ENCODE data around the gene SDK2.

SDK2 gene

DNA sequence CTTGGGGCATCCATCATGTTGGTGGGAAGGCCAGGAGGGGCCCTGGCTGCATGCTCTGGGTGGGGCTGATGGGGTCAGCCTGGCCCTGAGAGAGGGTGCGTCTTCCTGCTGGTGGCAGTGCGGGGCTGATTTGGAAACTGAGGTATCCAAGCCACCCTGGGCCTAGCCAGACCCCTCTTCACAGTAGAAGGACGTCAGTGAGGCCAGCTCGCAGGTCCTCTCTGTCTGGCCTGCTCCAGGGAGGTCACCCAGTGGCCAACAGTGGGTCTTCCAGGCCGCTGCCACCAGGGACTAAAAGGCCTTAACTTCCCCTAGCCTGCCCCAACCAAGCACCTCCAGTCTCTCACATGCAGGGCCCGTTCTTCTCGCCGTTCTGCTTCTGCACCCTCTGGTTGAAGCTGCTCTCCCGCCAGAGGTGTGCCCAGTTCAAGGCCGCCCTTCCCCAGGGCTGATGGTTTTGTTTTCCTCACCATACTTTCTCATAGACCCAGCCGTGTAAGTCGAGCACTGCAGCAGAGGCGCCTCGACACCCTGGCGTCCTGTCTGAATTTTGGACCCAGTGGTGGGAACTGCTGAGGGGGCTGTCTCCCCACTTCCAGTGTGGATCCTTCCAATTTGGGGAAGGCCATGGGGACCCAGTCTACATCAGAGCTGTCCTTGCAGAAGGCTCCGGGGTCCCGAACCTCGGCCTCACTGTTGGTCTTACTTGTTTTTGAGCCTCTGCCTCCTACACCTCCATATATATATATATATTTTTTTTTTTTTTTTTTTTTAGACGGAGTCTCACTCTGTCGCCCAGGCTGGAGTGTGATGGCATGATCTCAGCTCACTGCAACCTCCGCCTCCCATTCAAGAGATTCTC, 289.6 kb downstream of the SDK2 start:
- no peak for DNase-seq

DNA sequence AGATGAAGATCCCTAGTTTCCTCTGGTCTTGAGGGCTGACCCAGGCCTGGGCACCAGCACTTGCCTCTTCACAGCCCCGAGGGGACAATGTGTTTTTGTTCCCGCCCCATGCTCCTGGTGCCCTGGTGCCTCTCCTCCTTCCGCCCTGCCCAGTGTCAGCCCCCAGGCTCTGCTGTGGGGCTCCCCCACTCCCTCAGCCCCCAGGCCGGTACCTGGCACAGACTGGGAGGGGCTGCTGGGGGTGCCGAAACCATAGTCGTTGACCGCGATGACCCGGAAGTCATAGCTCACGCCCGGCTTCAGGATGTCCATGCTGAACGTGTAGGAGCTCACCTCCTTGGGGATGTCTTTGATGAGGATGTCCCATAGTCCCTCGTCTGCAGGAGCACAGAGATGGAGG, 292.0 kb downstream of the SDK2 start:
- DNase-seq, result no peak

DNA sequence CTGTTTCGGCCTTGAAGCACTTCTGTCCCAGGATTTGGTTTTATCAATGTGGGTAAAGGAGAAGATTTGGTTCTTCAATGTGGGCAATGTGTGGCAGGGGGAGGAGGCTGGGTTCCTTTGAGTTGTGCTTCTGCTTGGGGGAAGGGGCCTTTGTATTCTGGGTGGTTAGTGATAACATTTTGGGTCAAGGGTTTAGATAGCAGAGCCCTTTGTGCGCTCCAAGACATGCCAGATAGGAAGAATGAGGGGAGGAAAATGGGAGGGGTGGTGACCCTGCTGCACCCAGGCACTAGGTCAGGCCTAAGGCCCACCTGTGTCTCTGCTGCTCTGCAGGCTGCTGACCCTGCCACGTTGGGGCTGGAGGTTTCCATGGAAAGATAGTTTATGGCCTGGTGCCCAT, 292.5 kb downstream of the SDK2 start:
- DNase-seq, result no peak

DNA sequence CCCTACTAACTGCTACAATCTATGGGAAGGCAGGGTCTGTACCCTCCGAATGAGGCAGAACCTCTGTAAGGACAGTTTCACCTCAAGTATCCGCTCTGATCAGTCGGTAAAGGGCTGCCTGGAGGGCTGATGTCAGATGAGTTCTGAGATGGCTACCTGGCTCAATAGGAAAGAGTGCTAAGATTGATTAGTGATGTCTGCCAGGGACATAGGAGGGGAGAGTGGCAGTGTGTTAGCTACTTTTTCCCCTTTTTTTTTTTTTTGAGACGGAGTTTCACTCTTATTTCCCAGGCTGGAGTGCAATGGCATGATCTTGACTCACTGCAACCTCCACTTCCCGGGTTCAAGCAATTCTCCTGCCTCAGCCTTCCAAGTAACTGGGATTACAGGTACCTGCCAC, 293.4 kb downstream of the SDK2 start:
- no peak for DNase-seq

DNA sequence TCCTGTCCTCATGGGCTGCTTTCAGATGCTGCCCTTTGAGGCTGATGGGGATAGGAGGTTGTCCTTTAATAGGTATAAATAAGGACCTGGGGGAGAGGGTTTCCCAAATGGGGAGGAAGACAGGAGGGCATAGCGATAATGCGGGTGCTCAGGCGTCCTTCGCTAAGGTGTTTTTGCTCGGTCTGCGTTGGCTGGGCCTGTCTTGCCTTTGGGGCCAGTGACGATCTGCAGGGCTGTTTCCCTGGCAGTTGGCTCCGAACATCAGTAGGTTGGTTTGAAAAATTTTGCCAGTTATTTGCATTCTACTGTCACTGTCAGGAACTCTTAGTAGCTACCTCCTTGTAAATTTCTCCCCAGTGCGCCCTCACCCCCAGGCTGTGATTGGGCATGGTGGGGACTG, 294.6 kb downstream of the SDK2 start:
- DNase-seq, result no peak

DNA sequence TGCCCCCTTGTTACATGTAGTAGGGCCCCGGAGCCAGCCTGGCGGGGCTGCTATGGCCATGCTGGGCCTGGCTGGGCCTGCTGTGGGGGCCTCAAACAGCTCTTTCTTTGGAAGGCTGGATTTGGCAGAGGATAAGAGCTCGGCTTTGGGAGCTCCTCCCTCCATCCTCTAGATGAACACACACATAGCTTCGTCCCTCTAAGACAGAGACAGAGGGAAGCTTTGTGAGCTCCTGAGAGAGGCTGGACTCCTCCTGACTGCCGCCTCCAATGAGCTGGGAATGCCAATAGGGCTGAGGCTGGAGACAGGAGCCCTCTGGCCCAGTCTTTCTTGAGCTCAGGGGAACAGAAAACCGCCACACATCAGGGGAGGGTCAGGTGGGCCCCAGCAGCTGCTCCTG, 295.1 kb downstream of the SDK2 start:
- no peak for DNase-seq

DNA sequence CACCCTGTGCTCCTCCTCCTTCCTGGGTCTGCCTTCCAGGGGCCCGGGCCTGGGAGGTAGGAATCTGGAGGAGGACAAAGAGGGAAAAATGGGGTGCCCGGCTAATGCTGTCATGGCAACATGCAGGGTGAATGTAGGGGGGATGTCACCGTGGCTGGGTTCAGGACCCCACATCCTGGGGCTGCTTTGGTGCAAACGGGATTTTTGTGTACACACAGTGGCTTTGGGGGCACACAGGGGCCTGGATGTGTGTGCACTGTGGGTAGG, 295.5 kb downstream of the SDK2 start:
- no peak for DNase-seq

DNA sequence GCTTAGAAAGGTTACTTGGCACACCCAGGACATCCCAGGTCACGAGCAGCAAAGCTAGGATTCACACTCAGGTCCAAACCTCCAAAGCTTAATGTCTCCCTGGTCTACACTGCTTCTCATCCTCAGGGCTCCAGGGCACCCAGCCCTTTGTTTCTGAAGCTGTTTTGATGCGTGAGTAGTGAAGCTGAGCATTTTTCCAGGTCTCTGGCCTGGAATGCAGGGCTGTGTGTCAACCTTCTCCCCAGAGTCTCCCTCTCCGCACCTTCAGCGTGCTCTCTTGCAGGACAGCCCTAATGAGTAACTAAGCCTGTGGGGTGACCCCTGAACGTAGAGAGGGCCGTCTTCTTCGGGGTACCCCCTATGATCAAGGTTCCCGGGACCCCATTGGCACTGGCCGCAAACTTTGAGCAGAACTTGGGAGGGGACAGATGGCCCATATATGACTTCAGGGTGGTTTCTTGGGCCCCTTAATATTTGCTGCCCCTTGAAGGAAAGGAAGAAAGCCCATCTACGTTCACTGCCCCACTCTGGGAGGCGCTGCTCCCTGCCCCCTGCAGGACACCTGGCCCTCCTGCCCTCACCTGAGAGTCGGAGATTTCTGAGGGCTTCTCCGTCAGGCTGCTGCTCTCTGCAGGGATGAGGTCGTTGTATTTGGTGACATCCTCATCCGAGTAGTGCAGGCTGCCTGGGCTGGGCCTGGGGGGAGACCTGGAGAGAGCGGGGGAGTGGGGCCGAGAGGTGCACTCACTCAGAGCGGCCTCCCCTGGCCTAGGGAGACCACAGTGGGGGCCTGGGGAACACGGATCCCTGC, 296.0 kb downstream of the SDK2 start:
- no peak for DNase-seq

DNA sequence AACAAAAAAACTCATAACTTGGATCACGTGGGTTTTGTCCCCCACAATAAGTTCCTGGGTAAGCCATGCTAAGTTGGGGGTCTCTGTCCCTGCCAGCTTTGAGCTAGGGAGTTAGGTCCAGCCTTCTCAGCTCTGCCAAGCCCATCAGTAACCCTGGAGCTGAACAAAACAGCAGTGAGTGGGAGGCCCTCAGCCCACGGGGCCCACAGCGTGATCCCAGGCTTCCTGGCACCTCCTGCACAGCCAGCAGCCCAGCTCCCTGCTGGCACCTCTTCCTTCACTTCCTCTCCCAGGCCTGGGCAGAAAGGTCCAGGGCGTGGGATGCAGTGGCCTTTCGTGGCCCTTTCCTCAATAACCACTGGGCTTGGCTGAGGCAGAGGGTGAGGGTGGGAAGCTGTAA, 296.9 kb downstream of the SDK2 start:
- DNase-seq, result peak in 1 of 2 donors; percentile 19

DNA sequence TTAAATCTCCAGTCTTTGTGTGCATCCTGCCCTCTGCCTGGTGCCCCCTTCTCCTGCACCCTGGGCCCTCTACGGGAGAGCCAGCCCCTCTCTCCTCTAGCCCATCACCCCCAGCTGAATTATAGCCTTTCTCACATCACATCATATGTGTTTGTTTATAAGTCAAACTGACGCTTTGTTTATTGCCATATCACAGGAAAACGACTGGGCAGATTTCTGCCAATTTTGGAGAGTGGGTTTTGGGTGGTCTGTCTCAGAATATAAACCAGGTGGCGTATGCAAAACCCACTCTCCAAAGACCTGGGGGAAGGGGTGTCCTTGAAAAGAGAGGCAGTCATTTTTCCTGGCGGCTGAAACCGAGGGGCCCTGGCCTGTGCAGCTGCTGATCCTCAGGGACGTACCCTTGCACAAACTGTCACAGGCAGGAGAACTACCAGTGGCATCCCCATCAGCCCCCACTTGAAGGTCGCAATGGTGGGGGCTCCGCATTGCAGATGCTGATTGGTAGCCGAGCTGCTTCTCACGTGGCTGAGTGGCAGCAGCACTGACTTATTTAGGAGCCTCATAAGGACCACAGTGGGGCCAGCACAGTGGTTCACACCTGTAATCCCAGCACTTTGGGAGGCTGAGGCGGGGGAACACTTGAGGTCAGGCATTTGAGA, 297.6 kb downstream of the SDK2 start:
- no peak for DNase-seq

DNA sequence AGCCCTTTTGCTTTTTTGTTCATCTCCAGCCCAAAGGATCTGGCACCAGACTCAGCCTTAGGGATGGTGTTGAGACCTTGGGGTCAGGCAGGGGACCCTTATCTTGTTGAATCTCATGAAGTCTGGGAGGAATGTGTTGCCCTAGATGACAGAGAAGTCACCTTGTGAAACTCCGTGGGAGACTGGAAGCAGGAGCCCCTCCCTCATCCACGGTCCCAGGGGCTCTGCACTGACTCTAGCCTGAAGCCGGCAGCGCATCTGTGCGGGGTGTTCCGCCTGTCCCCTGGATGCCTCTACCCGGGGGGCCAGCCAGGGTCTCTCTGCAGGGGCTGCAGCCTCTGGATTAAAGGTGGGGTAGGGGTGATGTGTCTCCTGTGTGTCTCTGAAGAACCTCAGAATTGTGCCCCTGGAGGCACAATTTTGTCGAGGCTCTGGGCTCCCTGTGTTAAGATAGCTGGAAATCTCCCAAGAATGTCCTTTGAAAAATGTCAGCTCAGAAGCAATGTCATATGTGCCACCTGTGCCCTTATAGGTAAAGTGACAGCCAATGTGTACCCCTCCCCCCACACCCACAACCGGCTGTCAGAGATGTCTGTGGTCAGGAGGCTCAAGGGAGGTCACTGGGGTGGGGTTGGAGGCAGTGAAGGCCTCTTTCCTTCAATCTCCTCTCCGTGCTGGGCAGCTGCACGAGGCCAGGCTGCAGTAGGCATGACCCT, 300.3 kb downstream of the SDK2 start:
- no peak for DNase-seq

DNA sequence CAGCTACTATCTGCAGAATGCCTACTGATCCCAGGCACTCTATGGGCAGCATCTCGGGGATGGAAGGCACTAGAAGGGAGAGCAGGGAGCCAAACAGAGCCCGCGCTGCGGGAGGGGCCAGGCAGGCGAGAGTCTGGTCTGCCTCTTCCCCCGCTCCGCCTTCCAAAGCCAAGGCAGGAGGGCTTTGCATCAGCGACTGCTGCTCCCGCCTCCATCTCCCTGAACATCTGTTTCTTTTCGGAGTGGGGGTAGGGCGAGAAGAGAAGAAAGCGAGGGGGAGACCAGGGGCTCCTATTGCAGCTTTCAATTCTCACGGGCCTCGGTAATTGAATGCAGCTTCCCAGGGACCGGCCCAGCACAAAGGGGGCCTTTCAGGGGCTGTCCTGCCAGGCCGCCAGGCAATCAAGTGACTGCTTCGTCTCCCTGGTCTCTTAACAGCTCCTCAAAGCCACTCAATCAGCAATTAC, 301.0 kb downstream of the SDK2 start:
- no peak for DNase-seq

DNA sequence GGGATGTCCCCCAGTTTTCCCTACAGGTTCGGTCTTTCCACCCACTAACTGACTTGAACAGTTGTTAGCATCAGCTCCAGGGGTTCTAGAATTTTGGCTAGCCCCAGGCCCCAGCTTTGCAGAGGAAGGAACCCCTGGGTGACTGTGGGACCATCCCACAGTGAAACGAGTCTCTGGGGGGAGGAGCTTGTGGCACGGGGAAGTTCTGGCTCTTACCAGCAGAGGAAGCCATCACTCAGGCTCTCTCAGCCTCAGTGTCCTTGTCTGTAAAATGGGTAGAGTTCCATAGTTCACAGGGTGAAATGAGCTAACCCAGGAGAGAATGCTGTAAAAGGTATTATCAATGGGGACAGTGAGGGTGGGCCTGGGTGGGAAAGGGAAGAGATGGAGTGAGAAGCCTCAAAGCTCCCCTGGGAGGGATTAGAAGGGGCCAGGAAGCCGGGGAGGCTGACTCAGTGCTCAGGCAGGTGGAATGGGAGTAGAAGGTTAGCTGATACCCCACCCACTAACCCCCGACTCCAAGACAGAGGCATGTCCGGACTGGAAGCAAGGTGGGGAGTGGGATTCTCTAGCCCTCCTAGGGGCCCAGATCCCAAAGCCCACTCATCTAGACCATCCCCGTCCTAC, 301.6 kb downstream of the SDK2 start:
- DNase-seq, result no peak

DNA sequence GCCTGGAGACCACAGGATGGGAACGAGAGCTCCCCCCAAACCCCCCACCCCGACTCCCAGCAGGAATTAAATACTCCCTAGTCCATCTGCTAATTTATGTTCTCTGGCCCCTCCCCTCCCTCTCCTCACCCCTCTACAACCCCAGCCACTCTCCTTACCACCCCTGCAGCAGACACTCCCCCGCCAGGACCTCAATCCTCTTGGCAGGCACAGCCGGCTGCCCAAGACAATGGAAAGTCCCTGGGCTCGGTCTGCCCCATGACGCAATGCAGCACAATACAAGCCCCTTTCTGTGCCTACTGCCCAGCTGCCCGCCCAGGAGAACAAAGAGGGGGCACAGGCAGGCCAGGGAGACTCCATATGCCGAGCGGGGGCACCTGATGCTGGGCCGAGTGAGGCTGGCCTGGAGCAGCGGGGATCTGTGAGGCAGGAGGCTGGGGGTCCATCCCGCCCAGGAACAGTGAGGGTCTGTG, 302.2 kb downstream of the SDK2 start:
- DNase-seq, result peak; percentile 27 to 52

DNA sequence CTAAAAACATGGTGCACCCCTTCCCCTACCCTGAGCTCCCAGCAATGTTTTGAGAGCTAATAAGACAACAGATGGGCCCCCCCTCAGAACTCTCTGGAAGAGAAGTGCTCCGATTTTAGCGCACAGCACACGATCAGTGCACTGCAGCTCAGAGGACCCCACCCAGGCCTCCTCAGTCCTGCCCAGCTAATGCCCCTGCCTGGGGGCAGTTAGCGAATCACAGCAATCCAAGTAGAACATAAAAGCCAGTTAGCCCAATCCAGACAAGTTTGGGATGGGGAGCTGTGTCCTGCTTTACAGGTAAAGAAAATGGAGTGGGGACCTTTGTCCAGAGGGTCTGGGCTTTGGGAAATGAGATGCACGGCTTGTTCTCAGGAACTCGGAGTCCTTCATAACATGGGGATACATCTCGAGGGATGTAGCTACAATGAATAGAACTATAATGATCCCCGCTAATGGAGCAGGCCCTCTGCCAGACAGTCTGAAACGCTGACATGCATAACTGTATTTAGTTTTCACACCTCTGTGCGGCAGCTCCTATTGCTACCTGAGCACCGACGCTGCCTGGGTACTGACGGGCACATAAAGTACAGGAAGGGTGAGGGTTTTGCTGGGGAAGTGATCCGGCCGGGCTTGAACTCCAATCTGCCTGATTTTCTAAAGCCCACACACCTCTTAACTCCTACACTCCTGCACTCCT, 302.7 kb downstream of the SDK2 start:
- DNase-seq, result no peak

DNA sequence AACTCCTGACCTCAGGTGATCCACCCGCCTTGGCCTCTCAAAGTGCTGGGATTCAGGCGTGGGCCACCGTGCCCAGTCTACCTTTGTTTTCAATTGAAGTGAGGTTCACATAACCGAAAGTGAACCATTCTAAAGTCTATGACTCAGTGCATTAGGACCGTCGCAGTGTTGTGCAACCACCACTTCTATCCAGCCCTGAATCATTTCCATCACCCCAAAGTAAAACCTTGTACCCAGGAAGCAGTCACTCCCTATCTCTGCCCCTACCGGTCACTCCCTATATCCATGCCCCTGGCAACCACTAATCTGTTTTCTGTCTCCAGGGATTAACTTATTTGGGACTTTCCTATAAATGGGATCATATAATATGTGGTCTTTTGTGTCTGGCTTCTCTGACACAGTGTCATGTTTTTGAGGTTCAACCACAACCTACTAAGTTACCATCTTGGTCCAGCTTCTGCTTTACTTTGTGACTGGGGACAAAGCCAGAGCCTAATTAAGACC, 304.1 kb downstream of the SDK2 start:
- peak; percentile 89 to 90 for DNase-seq

DNA sequence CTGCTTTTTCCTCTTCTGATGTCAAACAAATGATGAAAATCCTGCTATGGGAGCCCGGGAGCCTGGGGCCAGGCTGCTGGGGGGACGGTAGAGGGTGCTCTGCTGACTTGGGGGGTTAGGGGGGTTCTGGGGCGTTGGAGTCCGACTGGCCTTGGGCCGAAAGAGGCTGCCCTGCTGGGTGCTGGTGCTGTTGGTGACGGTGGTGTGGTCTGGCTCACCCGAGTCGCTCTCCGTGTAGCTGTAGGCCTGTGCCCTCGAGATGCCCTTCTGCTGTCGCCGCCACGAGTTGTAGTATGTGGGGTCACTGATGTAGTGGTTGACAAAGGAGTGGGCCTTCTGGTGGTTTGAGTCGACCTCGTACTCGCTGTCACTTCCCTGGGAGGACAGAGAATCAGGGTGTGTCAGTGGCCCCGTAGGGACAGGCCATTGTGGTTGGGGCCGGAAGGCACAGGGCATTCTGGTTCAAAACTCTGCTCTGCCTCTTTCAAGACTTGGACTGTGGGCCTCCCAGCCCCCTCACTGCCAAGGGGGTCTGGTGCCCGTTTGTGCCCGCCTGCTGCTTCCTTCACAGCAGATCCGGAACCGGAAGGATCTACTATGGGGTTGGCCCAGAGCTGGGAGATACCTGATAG, 305.6 kb downstream of the SDK2 start:
- no peak for DNase-seq

DNA sequence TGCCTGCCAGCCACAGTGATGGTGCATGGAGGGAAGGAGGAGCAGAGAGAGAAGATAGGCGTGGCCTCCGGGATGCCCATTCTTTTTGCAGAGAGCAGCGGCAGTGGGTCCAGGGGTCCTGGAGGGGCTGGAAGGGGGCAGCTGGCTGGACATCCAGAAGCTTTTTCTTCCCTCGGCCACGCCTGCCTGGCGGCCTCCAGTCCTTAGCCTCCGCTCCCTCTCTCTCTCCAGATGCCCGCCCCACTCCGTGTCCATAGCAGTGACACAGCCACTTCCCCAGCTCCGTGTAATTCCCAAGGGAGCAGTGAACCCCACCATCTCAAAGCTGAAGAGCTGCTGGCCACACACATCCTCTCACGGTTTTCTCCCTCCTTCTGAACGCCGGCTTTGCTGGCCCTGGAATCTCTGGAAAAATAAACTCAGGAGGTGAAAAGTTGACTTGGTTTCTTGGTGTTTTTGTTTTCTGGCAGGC, 306.2 kb downstream of the SDK2 start:
- no peak for DNase-seq

DNA sequence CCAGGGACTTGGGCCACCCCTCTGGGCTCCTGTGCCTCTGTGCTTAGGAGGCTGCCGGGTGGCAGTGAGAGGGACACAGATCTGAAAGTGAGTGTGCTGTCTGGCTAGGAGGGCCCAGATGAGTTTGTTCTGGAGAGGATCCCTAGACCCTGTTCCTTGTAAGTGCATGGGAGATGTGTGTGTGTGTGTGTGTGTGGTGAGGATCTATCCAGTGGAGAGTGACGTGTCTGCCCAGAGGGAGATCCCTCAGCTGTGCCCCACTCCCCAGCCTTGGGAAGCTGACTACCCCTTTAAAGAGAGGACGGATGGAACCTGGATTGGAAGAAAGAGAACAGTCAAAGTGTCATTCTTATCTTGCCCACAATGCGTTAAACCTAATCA, 306.9 kb downstream of the SDK2 start:
- no peak for DNase-seq

DNA sequence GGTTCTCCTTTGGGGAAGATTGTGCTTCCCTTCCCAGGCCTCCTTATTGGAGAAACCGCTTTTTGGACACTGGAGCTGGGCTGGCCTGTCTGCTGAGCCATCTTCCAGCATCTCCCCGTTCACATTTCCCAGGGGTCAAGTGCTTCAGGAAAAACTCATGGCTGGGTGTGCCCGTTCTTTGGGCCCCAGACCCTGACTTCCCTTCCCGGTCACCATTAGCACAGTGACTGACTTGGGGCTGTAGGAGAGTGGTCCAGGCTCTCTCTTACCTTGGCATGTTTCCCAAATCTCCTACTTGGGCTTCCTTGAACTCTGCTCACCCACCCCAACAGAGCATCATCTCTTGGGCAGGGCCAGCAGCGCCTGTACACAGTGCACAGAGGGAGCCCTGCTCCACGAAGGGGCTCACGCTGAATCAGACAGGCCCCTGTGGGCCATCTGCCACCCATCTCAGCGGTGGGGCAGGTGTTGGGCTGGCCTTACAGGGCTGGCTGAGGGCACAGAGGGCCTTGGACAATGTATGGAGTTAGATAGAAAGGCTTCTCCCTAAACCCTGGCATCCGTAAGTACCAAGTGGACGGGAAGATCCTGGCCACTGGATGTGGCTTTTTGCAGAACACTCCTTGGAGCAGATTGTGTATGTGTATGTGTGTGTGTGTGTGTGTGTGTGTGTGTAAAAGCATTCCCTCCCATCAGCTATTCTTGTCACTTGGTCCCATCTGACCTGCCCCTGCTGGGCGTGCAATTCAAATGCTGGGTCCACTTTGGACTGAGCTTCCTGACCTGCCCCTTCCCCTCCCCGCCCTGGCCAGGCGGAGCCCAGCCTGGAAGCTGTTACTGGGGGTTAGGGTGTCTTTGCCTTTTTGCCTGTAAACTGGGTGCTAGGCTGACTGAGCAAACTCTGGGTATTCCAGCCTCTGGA, 307.6 kb downstream of the SDK2 start:
- no peak for DNase-seq
